GOT3 (cell line): ENCODE results near the gene WDSUB1.

ENCODE experiments used
- DNase-seq: peaks from one replicate; lab custom pipeline; 2025; ENCODE audit warnings: mixed read lengths; lab: John Stamatoyannopoulos, UW

Gene WDSUB1

GRCh38 chr2:159195697-159196096 lies 90.8 kb downstream of the WDSUB1 start:
- DNase-seq: no peak

DNA sequence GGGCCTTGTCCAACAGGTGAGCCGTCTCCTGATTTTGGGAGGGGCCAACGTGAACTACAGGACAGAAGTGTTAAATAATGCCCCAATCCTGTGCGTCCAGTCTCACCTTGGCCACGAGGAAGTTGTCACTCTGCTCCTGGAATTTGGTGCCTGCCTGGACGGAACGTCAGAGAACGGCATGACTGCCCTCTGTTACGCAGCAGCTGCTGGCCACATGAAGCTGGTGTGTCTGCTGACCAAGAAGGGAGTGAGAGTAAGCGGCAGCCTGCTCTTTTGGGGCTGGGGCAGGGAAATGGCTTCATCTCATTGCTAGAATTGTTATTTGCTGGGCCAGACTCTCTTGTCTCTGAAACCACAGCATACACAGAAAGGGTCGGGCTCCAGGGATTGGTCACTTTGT lies 92.3 kb downstream of the WDSUB1 start:
- no peak for DNase-seq

- DNase-seq: no peak
Observed at GRCh38 chr2:159193791-159194190, 92.7 kb downstream of the WDSUB1 start.

DNA sequence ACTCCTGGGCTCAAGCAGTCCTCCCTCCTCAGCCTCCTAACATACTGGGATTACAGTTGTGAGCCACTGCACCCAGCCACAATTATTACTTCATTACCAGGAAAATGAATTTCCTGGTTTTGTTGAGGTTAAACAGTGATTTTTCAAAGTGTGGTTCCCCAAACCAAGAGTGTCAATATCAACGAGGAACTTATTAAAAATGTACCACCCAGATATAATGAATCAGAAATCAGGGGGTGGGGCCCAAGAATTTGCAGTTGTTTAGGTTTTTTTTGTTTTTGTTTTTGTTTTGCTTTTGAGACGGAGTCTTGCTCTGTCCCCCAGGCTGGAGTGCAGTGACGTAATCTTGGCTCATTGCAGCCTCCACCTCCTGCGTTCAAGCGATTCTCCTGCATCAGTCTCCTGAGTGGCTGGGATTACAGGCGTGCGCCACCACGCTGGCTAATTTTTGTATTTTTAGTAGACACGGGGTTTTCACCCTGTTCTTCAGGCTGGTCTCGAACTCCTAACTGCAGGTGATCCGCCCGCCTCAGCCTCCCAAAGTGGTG lies 94.1 kb downstream of the WDSUB1 start:
- no peak for DNase-seq

- DNase-seq: no peak
Observed at GRCh38 chr2:159188449-159188848, 98.1 kb downstream of the WDSUB1 start.

DNA sequence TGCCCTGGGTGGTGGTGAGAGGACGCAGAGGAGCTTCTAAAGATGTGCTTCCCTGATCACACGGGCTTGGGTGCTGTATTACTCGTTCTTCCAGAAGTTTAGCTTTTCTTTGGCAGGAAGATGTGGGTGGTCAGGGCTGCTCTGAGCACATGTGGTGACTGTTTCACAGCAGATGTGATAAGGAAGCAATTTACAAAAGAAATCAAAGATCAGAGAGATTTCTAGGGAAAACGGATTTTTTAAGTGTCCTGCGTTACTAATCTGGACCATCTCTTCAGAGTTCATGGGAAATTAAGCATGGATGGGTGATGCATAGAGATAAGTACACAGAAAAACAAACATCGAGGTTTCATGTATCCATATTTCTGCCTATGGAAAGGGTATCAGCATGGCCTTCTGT lies 99.4 kb downstream of the WDSUB1 start:
- DNase-seq: no peak

DNA sequence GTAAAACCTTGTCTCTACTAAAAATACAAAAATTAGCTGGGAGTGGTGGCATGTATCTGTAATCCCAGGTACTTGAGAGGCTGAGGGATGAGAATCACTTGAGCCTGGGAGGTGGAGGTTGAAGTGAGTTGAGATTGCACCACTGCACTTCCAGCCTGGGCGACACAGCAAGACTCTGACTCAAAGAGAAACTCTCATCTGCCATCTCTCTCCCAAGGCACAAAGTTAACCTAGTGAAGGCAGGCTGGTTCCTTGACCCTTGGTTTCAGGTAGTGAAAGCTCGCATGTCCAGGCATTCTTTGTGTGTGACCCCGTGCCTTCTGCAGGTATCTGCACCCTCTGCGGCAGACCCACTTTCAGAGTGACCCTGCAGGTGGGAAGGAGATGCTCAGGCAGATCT lies 100.0 kb downstream of the WDSUB1 start:
- no peak for DNase-seq
